GM12878 (cell line): ENCODE data around the gene CDC34.

Experiments used
- CBX5 ChIP-seq: sonication (generic); IDR thresholded peaks from 2 replicates; pipeline ENCODE4 v1.6.1; 2016; ENCODE audit warnings: low read depth, moderate library complexity, mild to moderate bottlenecking, inconsistent platforms
- CTCF ChIP-seq, 3 experiments: IDR thresholded peaks in 2 of 3; conservative IDR thresholded peaks in 1 of 3; 2 replicates each; pipeline ENCODE4 v1.5.1; 2011; ENCODE audit warnings: low read depth in 3 of 3, low read length in 3 of 3, mild to moderate bottlenecking in 3 of 3, control low read depth in 2 of 3, moderate library complexity in 2 of 3, inconsistent platforms in 1 of 3, mixed read lengths in 1 of 3; ENCODE audit not compliant: control insufficient read depth in 2 of 3, insufficient read depth in 1 of 3; ENCODE audit errors: extremely low read depth in 1 of 3
- EZH2 ChIP-seq: IDR thresholded peaks from 2 replicates; pipeline ENCODE4 v1.6.1; 2012; ENCODE audit warnings: low read depth, mild to moderate bottlenecking, control low read depth, inconsistent platforms, low read length, borderline replicate concordance; ENCODE audit not compliant: control insufficient read depth
- FOXM1 ChIP-seq: IDR thresholded peaks from 2 replicates; pipeline ENCODE4 v1.6.1; 2012; ENCODE audit warnings: low read depth, mild to moderate bottlenecking, inconsistent platforms, low read length, moderate library complexity
- MYC ChIP-seq: IDR thresholded peaks from 2 replicates; pipeline ENCODE4 v1.6.1; 2011; ENCODE audit warnings: mild to moderate bottlenecking, low read length, moderate library complexity, inconsistent platforms; ENCODE audit not compliant: insufficient read depth, insufficient replicate concordance, insufficient read length, severe bottlenecking
- POLR2A ChIP-seq: IDR thresholded peaks from 2 replicates; pipeline ENCODE4 v1.6.1; 2011; ENCODE audit warnings: low read depth, mild to moderate bottlenecking, low read length
- POLR2AphosphoS2 ChIP-seq: IDR thresholded peaks from 2 replicates; pipeline ENCODE4 v1.6.1; 2011; ENCODE audit warnings: low read depth, mild to moderate bottlenecking, low read length, improper control_type of control experiment, moderate library complexity
- ZNF207 ChIP-seq: fragments of 450-650 bp; IDR thresholded peaks from 2 replicates; pipeline ENCODE4 v1.6.1; 2014; ENCODE audit warnings: antibody characterized with exemption, mild to moderate bottlenecking, borderline replicate concordance

- no peak for TF ChIP-seq POLR2A
- no peak for TF ChIP-seq POLR2AphosphoS2
- TF ChIP-seq CBX5: no peak
- TF ChIP-seq FOXM1: no peak
- TF ChIP-seq CTCF (IDR thresholded peaks at IDR 0.05 in 2 of 3, conservative IDR thresholded peaks at IDR 0.05 in 1 of 3; ENCODE audit: control insufficient read depth in 2 of 3, extremely low read depth in 1 of 3, insufficient read depth in 1 of 3, low read depth in 3 of 3, low read length in 3 of 3): no peak
- TF ChIP-seq EZH2: no peak
- TF ChIP-seq MYC: no peak
- no peak for TF ChIP-seq ZNF207
These were observed 7.4 kb upstream of the CDC34 start for GRCh38 chr19:524062-524674.
